ENCODE measurements around the gene STMN1. TPM values are rescaled to one million over a fixed set of nuclear protein-coding genes. Genes with fewer than 3 reads are reported as not detected.
A peak's percentile ranks its signal among the peaks of the same experiment; 100 is the strongest.

The STMN1 gene
- total and polyA plus RNA-seq, 9 of the 15 experiments (the other 6 are each of a cell fraction or from before 2014, with no cell fraction given): 269 to 2,153 (median 595) TPM

DNA sequence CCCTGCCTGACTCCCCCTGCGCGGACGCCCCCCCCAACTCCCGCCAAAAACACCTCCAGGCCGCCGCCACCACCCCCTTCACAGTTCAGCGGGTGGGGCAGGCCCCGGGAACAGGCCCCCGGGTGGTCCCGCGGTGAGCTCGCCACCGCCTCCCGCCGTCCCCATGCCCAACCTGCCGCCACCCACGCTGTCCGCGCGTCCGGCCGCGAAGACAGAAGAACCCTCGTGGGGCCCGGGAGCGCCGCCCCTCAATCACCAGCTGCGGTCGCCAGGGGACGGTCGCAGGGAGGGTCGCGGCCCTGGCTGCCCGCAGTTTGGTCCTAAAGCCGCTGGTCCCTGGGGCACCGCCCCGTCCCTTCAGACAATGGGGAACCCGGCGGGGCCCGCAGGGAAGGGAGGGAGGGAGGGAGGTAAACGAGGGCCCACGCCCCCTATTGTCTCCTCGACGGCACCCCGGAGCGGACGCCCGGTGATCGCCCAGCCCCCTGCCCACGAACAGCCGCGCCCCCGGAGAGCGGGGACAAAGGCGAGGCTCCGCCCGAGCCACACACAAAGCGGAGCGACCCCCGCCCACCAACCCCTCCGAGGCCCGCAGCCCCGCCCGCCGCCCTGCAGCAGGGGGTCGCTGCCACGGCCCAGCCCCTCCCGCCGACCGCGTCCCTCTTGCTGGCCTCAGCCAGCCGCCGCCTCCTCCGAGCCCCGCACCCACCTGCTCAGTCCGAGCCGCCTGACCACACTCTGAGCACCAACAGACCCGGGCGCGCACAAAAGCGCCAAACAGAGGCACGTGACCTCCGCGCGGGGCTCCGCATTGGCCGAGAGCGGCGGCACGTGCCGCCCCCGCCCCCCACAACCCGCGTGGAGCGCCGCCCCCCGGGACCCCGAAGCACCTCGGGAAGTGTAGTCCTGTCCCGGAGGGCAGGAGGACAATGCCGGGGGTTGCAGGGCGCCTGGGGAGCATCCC is at the start of gene STMN1 (continued):
- TF ChIP-seq, protein P1, sequence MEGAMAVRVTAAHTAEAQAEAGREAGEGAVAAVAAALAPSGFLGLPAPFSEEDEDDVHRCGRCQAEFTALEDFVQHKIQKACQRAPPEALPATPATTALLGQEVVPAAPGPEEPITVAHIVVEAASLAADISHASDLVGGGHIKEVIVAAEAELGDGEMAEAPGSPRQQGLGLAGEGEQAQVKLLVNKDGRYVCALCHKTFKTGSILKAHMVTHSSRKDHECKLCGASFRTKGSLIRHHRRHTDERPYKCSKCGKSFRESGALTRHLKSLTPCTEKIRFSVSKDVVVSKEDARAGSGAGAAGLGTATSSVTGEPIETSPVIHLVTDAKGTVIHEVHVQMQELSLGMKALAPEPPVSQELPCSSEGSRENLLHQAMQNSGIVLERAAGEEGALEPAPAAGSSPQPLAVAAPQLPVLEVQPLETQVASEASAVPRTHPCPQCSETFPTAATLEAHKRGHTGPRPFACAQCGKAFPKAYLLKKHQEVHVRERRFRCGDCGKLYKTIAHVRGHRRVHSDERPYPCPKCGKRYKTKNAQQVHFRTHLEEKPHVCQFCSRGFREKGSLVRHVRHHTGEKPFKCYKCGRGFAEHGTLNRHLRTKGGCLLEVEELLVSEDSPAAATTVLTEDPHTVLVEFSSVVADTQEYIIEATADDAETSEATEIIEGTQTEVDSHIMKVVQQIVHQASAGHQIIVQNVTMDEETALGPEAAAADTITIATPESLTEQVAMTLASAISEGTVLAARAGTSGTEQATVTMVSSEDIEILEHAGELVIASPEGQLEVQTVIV (CRISPR knock-in tag; IDR thresholded peaks at IDR 0.05; ENCODE audit: borderline replicate concordance): no peak
- TF ChIP-seq MYC (IDR thresholded peaks at IDR 0.05; ENCODE audit: low read depth, low read length): peak; percentile 95
- TF ChIP-seq MYC (CRISPR knock-in tag; IDR thresholded peaks at IDR 0.05; ENCODE audit: borderline replicate concordance, low read depth): no peak
- TF ChIP-seq NFATC3 (IDR thresholded peaks at IDR 0.05): no peak
- no peak for TF ChIP-seq GABPB2 (CRISPR knock-in tag; conservative IDR thresholded peaks at IDR 0.05)
- TF ChIP-seq, protein P2, sequence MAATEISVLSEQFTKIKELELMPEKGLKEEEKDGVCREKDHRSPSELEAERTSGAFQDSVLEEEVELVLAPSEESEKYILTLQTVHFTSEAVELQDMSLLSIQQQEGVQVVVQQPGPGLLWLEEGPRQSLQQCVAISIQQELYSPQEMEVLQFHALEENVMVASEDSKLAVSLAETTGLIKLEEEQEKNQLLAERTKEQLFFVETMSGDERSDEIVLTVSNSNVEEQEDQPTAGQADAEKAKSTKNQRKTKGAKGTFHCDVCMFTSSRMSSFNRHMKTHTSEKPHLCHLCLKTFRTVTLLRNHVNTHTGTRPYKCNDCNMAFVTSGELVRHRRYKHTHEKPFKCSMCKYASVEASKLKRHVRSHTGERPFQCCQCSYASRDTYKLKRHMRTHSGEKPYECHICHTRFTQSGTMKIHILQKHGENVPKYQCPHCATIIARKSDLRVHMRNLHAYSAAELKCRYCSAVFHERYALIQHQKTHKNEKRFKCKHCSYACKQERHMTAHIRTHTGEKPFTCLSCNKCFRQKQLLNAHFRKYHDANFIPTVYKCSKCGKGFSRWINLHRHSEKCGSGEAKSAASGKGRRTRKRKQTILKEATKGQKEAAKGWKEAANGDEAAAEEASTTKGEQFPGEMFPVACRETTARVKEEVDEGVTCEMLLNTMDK (IDR thresholded peaks at IDR 0.05; ENCODE audit: borderline replicate concordance, insufficient read depth, low read depth, low read length, poor library complexity, severe bottlenecking): peak; percentile 13
- TF ChIP-seq HDAC1 (IDR thresholded peaks at IDR 0.05): peak; percentile 14 to 79; a peak in 2 of 4 replicates
- peak; percentile 55 for TF ChIP-seq NELFE (IDR thresholded peaks at IDR 0.05; ENCODE audit: insufficient read depth, insufficient read length)
- TF ChIP-seq, protein P3, sequence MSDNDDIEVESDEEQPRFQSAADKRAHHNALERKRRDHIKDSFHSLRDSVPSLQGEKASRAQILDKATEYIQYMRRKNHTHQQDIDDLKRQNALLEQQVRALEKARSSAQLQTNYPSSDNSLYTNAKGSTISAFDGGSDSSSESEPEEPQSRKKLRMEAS (CRISPR knock-in tag; IDR thresholded peaks at IDR 0.05): peak; percentile 92
- no peak for TF ChIP-seq XRCC4 (IDR thresholded peaks at IDR 0.05; ENCODE audit: extremely low read depth, insufficient read depth, insufficient read length)
- TF ChIP-seq CBX3 (IDR thresholded peaks at IDR 0.05; ENCODE audit: borderline replicate concordance in 1 of 2, low read length in 2 of 2): 0 out of 3 replicates have a peak, but pooled peaks of 1 of the 2 experiments have one; percentile 42
- no peak for TF ChIP-seq ZNF584 (CRISPR knock-in tag; IDR thresholded peaks at IDR 0.05; ENCODE audit: low read depth)
- peak; percentile 89 for TF ChIP-seq ZNF143 (CRISPR knock-in tag; IDR thresholded peaks at IDR 0.05)
- TF ChIP-seq, protein P4, sequence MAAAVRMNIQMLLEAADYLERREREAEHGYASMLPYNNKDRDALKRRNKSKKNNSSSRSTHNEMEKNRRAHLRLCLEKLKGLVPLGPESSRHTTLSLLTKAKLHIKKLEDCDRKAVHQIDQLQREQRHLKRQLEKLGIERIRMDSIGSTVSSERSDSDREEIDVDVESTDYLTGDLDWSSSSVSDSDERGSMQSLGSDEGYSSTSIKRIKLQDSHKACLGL (CRISPR knock-in tag; IDR thresholded peaks at IDR 0.05; ENCODE audit: borderline replicate concordance, poor library complexity, severe bottlenecking): no peak
- TF ChIP-seq CBFA2T3 (IDR thresholded peaks at IDR 0.05): peak; percentile 20; the same call in 1 of the 2 replicates
- TF ChIP-seq SIX5 (IDR thresholded peaks at IDR 0.05; ENCODE audit: borderline replicate concordance in 1 of 2, insufficient read depth in 1 of 2, low read depth in 1 of 2, low read length in 2 of 2): peak; percentile 56 to 76
- TF ChIP-seq, protein P5, sequence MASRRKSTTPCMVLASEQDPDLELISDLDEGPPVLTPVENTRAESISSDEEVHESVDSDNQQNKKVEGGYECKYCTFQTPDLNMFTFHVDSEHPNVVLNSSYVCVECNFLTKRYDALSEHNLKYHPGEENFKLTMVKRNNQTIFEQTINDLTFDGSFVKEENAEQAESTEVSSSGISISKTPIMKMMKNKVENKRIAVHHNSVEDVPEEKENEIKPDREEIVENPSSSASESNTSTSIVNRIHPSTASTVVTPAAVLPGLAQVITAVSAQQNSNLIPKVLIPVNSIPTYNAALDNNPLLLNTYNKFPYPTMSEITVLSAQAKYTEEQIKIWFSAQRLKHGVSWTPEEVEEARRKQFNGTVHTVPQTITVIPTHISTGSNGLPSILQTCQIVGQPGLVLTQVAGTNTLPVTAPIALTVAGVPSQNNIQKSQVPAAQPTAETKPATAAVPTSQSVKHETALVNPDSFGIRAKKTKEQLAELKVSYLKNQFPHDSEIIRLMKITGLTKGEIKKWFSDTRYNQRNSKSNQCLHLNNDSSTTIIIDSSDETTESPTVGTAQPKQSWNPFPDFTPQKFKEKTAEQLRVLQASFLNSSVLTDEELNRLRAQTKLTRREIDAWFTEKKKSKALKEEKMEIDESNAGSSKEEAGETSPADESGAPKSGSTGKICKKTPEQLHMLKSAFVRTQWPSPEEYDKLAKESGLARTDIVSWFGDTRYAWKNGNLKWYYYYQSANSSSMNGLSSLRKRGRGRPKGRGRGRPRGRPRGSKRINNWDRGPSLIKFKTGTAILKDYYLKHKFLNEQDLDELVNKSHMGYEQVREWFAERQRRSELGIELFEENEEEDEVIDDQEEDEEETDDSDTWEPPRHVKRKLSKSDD (conservative IDR thresholded peaks at IDR 0.05; ENCODE audit: low read length): no peak; the same call in 1 of the 2 replicates
- TF ChIP-seq TRIM24 (IDR thresholded peaks at IDR 0.05): peak; percentile 25 to 29
